OCI-LY3 (cell line): ENCODE results near the gene KLRD1.

Experiments
- EZH2phosphoT487 ChIP-seq: fragments of 200-600 bp; shearing (Covaris generic); IDR thresholded peaks from 2 replicates; pipeline ENCODE4 v1.6.1; 2018; ENCODE audit warnings: antibody characterized with exemption, mixed run types, low read depth
- TF ChIP-seq, protein P1 (sequence below): fragments of 200-600, 300-600 bp; sonication (generic); IDR thresholded peaks from 2 replicates; pipeline ENCODE4 v1.5.1; 2014; ENCODE audit warnings: antibody characterized with exemption, low read length, low read depth

DNA sequence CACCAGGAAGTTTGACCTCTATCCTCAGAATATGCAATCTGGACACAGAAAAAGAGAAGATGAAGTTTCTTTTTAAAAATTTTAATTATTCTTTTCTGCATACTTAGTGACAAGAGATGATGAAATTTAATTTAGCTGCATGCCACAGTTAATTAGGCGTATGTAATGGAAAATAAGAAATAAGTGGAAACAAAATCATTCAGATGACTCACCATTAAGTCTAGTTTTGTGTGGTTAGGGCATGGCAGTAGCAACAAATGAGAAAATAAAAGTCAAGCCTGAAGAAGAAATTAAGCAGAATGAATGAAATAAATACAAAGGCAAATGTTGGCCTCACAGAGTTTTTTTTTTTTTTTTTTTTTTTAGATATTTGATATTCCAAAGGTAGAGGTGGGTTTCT, 30.9 kb upstream of the KLRD1 start:
- TF ChIP-seq, protein P1, sequence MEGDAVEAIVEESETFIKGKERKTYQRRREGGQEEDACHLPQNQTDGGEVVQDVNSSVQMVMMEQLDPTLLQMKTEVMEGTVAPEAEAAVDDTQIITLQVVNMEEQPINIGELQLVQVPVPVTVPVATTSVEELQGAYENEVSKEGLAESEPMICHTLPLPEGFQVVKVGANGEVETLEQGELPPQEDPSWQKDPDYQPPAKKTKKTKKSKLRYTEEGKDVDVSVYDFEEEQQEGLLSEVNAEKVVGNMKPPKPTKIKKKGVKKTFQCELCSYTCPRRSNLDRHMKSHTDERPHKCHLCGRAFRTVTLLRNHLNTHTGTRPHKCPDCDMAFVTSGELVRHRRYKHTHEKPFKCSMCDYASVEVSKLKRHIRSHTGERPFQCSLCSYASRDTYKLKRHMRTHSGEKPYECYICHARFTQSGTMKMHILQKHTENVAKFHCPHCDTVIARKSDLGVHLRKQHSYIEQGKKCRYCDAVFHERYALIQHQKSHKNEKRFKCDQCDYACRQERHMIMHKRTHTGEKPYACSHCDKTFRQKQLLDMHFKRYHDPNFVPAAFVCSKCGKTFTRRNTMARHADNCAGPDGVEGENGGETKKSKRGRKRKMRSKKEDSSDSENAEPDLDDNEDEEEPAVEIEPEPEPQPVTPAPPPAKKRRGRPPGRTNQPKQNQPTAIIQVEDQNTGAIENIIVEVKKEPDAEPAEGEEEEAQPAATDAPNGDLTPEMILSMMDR = no peak
- no peak for TF ChIP-seq EZH2phosphoT487
